Measurements from ENCODE around the gene PRR14L.
A peak's percentile ranks its signal among the peaks of the same experiment; 100 is the strongest.
"Not testable (repeated sequence)": the region's sequence is repeated elsewhere in the genome, so short reads cannot be mapped to it uniquely, and the experiment has no call there.

The PRR14L gene

GRCh38 chr22:31749636-31750364, at the start of gene PRR14L:
TSS of gene PRR14L (minus strand) at chr22:31750132. CDS start at chr22:31738860, 11,272 bp downstream.
- DNase-seq, result peak; percentile 70

- DNase-seq, result not testable (repeated sequence)
These were observed 49.4 kb upstream of the PRR14L start for GRCh38 chr22:31799358-31799757.

- no peak for DNase-seq
These were observed 40.3 kb upstream of the PRR14L start for GRCh38 chr22:31790240-31790639.

- no peak for DNase-seq
These were observed 39.9 kb upstream of the PRR14L start for GRCh38 chr22:31789803-31790202.

- DNase-seq, result no peak
These were observed 26.3 kb upstream of the PRR14L start for GRCh38 chr22:31776231-31776630.

GRCh38 chr22:31773416-31773815, 23.5 kb upstream of the PRR14L start:
- DNase-seq, result no peak

GRCh38 chr22:31768422-31769059, 18.6 kb upstream of the PRR14L start:
- DNase-seq, result no peak

GRCh38 chr22:31764785-31765184, 14.9 kb upstream of the PRR14L start:
- DNase-seq, result no peak

GRCh38 chr22:31758860-31759259, 8.9 kb upstream of the PRR14L start:
- DNase-seq, result not testable (repeated sequence)

- DNase-seq, result no peak
These were observed 7.3 kb upstream of the PRR14L start for GRCh38 chr22:31757265-31757664.

- DNase-seq, result no peak
These were observed 4.9 kb upstream of the PRR14L start for GRCh38 chr22:31754813-31755212.

GRCh38 chr22:31753634-31754501, 3.9 kb upstream of the PRR14L start, which contains the start of gene DEPDC5:
TSS of gene DEPDC5 (plus strand) at chr22:31754019. CDS start at chr22:31754922, 903 bp downstream.
- DNase-seq, result peak; percentile 78

- DNase-seq, result no peak
These were observed 3.2 kb upstream of the PRR14L start for GRCh38 chr22:31753005-31753633.

- DNase-seq, result no peak
These were observed 2.3 kb upstream of the PRR14L start for GRCh38 chr22:31752096-31752847.

- DNase-seq, result no peak
These were observed 693 bp upstream of the PRR14L start for GRCh38 chr22:31750365-31751284.

- no peak for DNase-seq
These were observed 1.4 kb downstream of the PRR14L start for GRCh38 chr22:31748490-31748889.

- no peak for DNase-seq
These were observed 2.5 kb downstream of the PRR14L start for GRCh38 chr22:31747441-31747840.

GRCh38 chr22:31743871-31744270, 6.1 kb downstream of the PRR14L start:
- no peak for DNase-seq

- DNase-seq, result no peak
These were observed 7.2 kb downstream of the PRR14L start for GRCh38 chr22:31742682-31743081.

- DNase-seq, result no peak
These were observed 7.8 kb downstream of the PRR14L start for GRCh38 chr22:31742115-31742514.

GRCh38 chr22:31740314-31740713, 9.6 kb downstream of the PRR14L start:
- DNase-seq, result not testable (repeated sequence)
